GM18507 (cell line): ENCODE data around the gene CRABP2.

Source experiments
- DNase-seq: peaks from one replicate; pipeline ENCODE4 v3.0.0; 2011; ENCODE audit warnings: low read depth; ENCODE audit not compliant: insufficient read length; ENCODE audit errors: extremely low spot score
- FAIRE-seq: peaks from 2 replicates; lab custom pipeline; 2011; peaks lifted over from hg19 to GRCh38; lab: Jason Lieb, UNC

CRABP2 gene

GRCh38 chr1:156660752-156661112 lies 44.7 kb downstream of the CRABP2 start:
- DNase-seq (no peak), FAIRE-seq (no peak)

GRCh38 chr1:156659988-156660751 lies 45.2 kb downstream of the CRABP2 start:
- peak; percentile 72 for FAIRE-seq
- DNase-seq, result peak; percentile 96

GRCh38 chr1:156659661-156659987 lies 45.8 kb downstream of the CRABP2 start:
- DNase-seq (no peak), FAIRE-seq (no peak)

GRCh38 chr1:156658945-156659574 lies 46.3 kb downstream of the CRABP2 start:
- no peak for FAIRE-seq
- DNase-seq, result no peak

- DNase-seq (no peak), FAIRE-seq (no peak)
These were observed 46.9 kb downstream of the CRABP2 start for GRCh38 chr1:156658496-156658895.

- DNase-seq (no peak), FAIRE-seq (no peak)
These were observed 47.6 kb downstream of the CRABP2 start for GRCh38 chr1:156657741-156658319.

- DNase-seq (peak; percentile 70), FAIRE-seq (peak; percentile 68)
These were observed 48.3 kb downstream of the CRABP2 start for GRCh38 chr1:156656806-156657740.

GRCh38 chr1:156655904-156656516 lies 49.4 kb downstream of the CRABP2 start:
- DNase-seq (no peak), FAIRE-seq (no peak)

GRCh38 chr1:156655151-156655903 lies 50.1 kb downstream of the CRABP2 start:
- no peak for FAIRE-seq
- DNase-seq, result no peak

- no peak for DNase-seq
- no peak for FAIRE-seq
These were observed 50.7 kb downstream of the CRABP2 start for GRCh38 chr1:156654700-156655099.

- no peak for DNase-seq
- no peak for FAIRE-seq
These were observed 52.4 kb downstream of the CRABP2 start for GRCh38 chr1:156652992-156653355.

- FAIRE-seq, result no peak
- no peak for DNase-seq
These were observed 53.0 kb downstream of the CRABP2 start for GRCh38 chr1:156652131-156652991.
